ENCODE data around the gene CCDC40. TPM values are rescaled to one million over a fixed set of nuclear protein-coding genes. Genes with fewer than 3 reads are reported as not detected.

Gene CCDC40
- total RNA-seq, 1 donor: 3.0 TPM

- no peak overlapping the region for H3K4me3 ChIP-seq (ENCODE audit: low read depth, low read length)
- DNase-seq (ENCODE audit: low read depth): peak; percentile 38
- TF ChIP-seq CTCF (IDR thresholded peaks at IDR 0.05; ENCODE audit: insufficient read depth, low read length): no peak
These were observed 27.6 kb downstream of the CCDC40 start for GRCh38 chr17:80063830-80064585.

- DNase-seq (ENCODE audit: low read depth): no peak
- TF ChIP-seq CTCF (IDR thresholded peaks at IDR 0.05; ENCODE audit: insufficient read depth, low read length): no peak
These were observed 28.3 kb downstream of the CCDC40 start for GRCh38 chr17:80064696-80065095.

GRCh38 chr17:80065478-80066170 is 29.2 kb downstream of the CCDC40 start:
- no peak for TF ChIP-seq CTCF (IDR thresholded peaks at IDR 0.05; ENCODE audit: insufficient read depth, low read length)
- DNase-seq (ENCODE audit: low read depth): no peak

More at GRCh38 chr17:80064696-80065095, 28.3 kb downstream of the CCDC40 start:
- no peak overlapping the region for H3K4me3 ChIP-seq (ENCODE audit: low read depth, low read length)

GRCh38 chr17:80067393-80067986 is 31.0 kb downstream of the CCDC40 start:
- no peak for TF ChIP-seq CTCF (IDR thresholded peaks at IDR 0.05; ENCODE audit: insufficient read depth, low read length)
- DNase-seq (ENCODE audit: low read depth): no peak
- no peak overlapping the region for H3K4me3 ChIP-seq (ENCODE audit: low read depth, low read length)

More at GRCh38 chr17:80065478-80066170, 29.2 kb downstream of the CCDC40 start:
- no peak overlapping the region for H3K4me3 ChIP-seq (ENCODE audit: low read depth, low read length)

GRCh38 chr17:80068301-80069222 is 32.1 kb downstream of the CCDC40 start:
- DNase-seq (ENCODE audit: low read depth): peak; percentile 87
- no peak for TF ChIP-seq CTCF (IDR thresholded peaks at IDR 0.05; ENCODE audit: insufficient read depth, low read length)
- peak overlapping the region; percentile 25 for H3K4me3 ChIP-seq (ENCODE audit: low read depth, low read length)
